Measurements from ENCODE around the gene CREB5. TPM values are rescaled to one million over a fixed set of nuclear protein-coding genes. Genes with fewer than 3 reads are reported as not detected.

CREB5 gene
- total RNA-seq, 1 experiment from 2014 or later, result 19.2 TPM

DNA sequence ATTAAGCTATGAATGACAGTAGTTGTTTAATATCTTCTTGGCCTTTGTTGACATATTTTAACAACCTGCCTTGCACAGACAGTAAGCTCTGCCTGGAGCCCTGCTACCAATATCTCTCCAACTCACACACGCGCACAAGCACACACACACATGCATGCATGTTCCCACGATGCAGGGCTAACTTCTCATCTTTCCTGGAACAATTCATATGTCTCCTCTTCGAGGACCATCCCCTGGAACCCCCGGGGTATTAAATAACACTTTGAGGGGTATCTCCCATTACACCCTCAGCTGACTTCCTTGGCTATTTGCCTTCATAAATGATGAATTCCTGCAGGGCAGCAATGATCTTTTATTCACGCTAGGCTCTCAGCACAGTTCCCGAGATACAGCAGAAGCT lies 287.8 kb downstream of the CREB5 start:
- Mint-ChIP-seq H3K4me1 (ENCODE audit: low read depth, unreplicated experiment) (peaks cover 7% of the 10 kb centered on the region), H3K4me3 (ENCODE audit: low read depth, unreplicated experiment) (no peak overlapping the region), H3K27ac (ENCODE audit: unreplicated experiment) (no peak overlapping the region), H3K27me3 (ENCODE audit: unreplicated experiment) (no peaks in the 10 kb centered on the region), H3K36me3 (ENCODE audit: insufficient read depth, unreplicated experiment) (no peaks in the 10 kb centered on the region), H3K9me3 (ENCODE audit: low read depth, unreplicated experiment) (peaks cover 4% of the 10 kb centered on the region)
- BruUV-seq (replicated peaks), result no TSS peak
- no peak for DNase-seq
- CTCF ChIA-PET, result interaction anchor here (0.6 to 1.1 kb wide), 2 partner anchors 11 to 164 kb away, joined by 3 read pairs; no protein-coding TSS in a partner anchor
- intact Hi-C loops (cut with micrococcal nuclease; ENCODE audit: unreplicated experiment), result no loop called here
- TF ChIP-seq, protein P1, sequence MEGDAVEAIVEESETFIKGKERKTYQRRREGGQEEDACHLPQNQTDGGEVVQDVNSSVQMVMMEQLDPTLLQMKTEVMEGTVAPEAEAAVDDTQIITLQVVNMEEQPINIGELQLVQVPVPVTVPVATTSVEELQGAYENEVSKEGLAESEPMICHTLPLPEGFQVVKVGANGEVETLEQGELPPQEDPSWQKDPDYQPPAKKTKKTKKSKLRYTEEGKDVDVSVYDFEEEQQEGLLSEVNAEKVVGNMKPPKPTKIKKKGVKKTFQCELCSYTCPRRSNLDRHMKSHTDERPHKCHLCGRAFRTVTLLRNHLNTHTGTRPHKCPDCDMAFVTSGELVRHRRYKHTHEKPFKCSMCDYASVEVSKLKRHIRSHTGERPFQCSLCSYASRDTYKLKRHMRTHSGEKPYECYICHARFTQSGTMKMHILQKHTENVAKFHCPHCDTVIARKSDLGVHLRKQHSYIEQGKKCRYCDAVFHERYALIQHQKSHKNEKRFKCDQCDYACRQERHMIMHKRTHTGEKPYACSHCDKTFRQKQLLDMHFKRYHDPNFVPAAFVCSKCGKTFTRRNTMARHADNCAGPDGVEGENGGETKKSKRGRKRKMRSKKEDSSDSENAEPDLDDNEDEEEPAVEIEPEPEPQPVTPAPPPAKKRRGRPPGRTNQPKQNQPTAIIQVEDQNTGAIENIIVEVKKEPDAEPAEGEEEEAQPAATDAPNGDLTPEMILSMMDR (IDR thresholded peaks at IDR 0.05; ENCODE audit: unreplicated experiment), result no peak

GRCh38 chr7:28700790-28701203 lies 288.5 kb downstream of the CREB5 start:
- TF ChIP-seq, protein P1 (IDR thresholded peaks at IDR 0.05; ENCODE audit: unreplicated experiment), result no peak
- CTCF ChIA-PET, result interaction anchor here (0.6 to 1.1 kb wide), 3 partner anchors 10 to 164 kb away, joined by 3 read pairs; no protein-coding TSS in a partner anchor
- BruUV-seq (replicated peaks), result no TSS peak
- intact Hi-C loops (cut with micrococcal nuclease; ENCODE audit: unreplicated experiment), result no loop called here
- Mint-ChIP-seq H3K4me3 (ENCODE audit: low read depth, unreplicated experiment) (no peak overlapping the region), H3K27ac (ENCODE audit: unreplicated experiment) (no peak overlapping the region), H3K9me3 (ENCODE audit: low read depth, unreplicated experiment) (peaks cover 4% of the 10 kb centered on the region), H3K4me1 (ENCODE audit: low read depth, unreplicated experiment) (peaks cover 7% of the 10 kb centered on the region), H3K36me3 (ENCODE audit: insufficient read depth, unreplicated experiment) (no peaks in the 10 kb centered on the region), H3K27me3 (ENCODE audit: unreplicated experiment) (no peaks in the 10 kb centered on the region)
- no peak for DNase-seq

GRCh38 chr7:28701731-28702130 lies 289.4 kb downstream of the CREB5 start:
- intact Hi-C loops (cut with micrococcal nuclease; ENCODE audit: unreplicated experiment), result no loop called here
- peaks cover 7% of the 10 kb centered on the region for H3K4me1 Mint-ChIP-seq (ENCODE audit: low read depth, unreplicated experiment)
- TF ChIP-seq, protein P1 (IDR thresholded peaks at IDR 0.05; ENCODE audit: unreplicated experiment), result no peak
- CTCF ChIA-PET, result no interaction called here
- BruUV-seq (replicated peaks), result no TSS peak
- no peak overlapping the region for H3K4me3 Mint-ChIP-seq (ENCODE audit: low read depth, unreplicated experiment)
- peaks cover 4% of the 10 kb centered on the region for H3K9me3 Mint-ChIP-seq (ENCODE audit: low read depth, unreplicated experiment)
- no peak overlapping the region for H3K27ac Mint-ChIP-seq (ENCODE audit: unreplicated experiment)
- DNase-seq, result no peak
- H3K36me3 Mint-ChIP-seq (ENCODE audit: insufficient read depth, unreplicated experiment), result no peaks in the 10 kb centered on the region
- no peaks in the 10 kb centered on the region for H3K27me3 Mint-ChIP-seq (ENCODE audit: unreplicated experiment)

DNA sequence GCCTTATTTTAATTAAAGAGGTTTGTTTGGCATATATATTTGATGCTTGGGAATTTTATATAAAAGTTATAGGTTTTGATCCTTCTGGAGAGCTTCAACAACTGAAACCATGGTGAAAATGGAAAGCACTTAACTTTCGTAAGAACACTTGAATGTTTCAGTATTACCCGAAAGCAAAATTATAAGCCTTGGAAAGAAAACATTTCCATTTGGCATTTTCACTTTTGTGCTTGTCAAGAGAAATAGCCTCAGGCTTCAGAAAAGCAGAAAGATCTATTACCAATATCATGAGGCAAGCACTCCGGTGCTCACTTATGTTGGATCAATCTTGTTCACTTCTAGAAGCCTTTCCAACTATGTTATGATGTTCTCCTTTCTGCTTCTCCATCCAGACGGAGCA lies 289.9 kb downstream of the CREB5 start:
- H3K4me1 Mint-ChIP-seq (ENCODE audit: low read depth, unreplicated experiment), result peaks cover 7% of the 10 kb centered on the region
- no peaks in the 10 kb centered on the region for H3K27me3 Mint-ChIP-seq (ENCODE audit: unreplicated experiment)
- peaks cover 4% of the 10 kb centered on the region for H3K9me3 Mint-ChIP-seq (ENCODE audit: low read depth, unreplicated experiment)
- no peaks in the 10 kb centered on the region for H3K36me3 Mint-ChIP-seq (ENCODE audit: insufficient read depth, unreplicated experiment)
- DNase-seq, result no peak
- TF ChIP-seq, protein P1 (IDR thresholded peaks at IDR 0.05; ENCODE audit: unreplicated experiment), result no peak
- H3K27ac Mint-ChIP-seq (ENCODE audit: unreplicated experiment), result no peak overlapping the region
- H3K4me3 Mint-ChIP-seq (ENCODE audit: low read depth, unreplicated experiment), result no peak overlapping the region
- BruUV-seq (replicated peaks), result no TSS peak
- intact Hi-C loops (cut with micrococcal nuclease; ENCODE audit: unreplicated experiment), result no loop called here
- CTCF ChIA-PET, result no interaction called here

Data from Calu3 (cell line).